Measurements from ENCODE around the gene PAX8.

The PAX8 gene

GRCh38 chr2:113219889-113220641 lies 58.7 kb downstream of the PAX8 start:
- DNase-seq, result no peak

- no peak for DNase-seq
Measured at GRCh38 chr2:113219525-113219888, 59.2 kb downstream of the PAX8 start.

- no peak for DNase-seq
Measured at GRCh38 chr2:113219092-113219441, 59.7 kb downstream of the PAX8 start.

GRCh38 chr2:113218283-113219091 lies 60.2 kb downstream of the PAX8 start:
- no peak for DNase-seq

GRCh38 chr2:113217455-113218282 lies 61.1 kb downstream of the PAX8 start:
- no peak for DNase-seq

GRCh38 chr2:113216891-113217454 lies 61.7 kb downstream of the PAX8 start:
- no peak for DNase-seq

- DNase-seq, result no peak
Measured at GRCh38 chr2:113216321-113216720, 62.4 kb downstream of the PAX8 start.

- no peak for DNase-seq
Measured at GRCh38 chr2:113215056-113215455, 63.7 kb downstream of the PAX8 start.

- DNase-seq, result no peak
Measured at GRCh38 chr2:113214141-113214540, 64.6 kb downstream of the PAX8 start.

GRCh38 chr2:113213061-113213930 lies 65.4 kb downstream of the PAX8 start:
- DNase-seq, result no peak

- no peak for DNase-seq
Measured at GRCh38 chr2:113212245-113213060, 66.3 kb downstream of the PAX8 start.

GRCh38 chr2:113211226-113212105 lies 67.3 kb downstream of the PAX8 start:
- no peak for DNase-seq

GRCh38 chr2:113209646-113210171 lies 69.0 kb downstream of the PAX8 start:
- DNase-seq, result no peak

- DNase-seq, result no peak
Measured at GRCh38 chr2:113209011-113209645, 69.6 kb downstream of the PAX8 start.

- no peak for DNase-seq
Measured at GRCh38 chr2:113208396-113208795, 70.3 kb downstream of the PAX8 start.

- no peak for DNase-seq
Measured at GRCh38 chr2:113207021-113207420, 71.7 kb downstream of the PAX8 start.

GRCh38 chr2:113206251-113206650 lies 72.5 kb downstream of the PAX8 start:
- no peak for DNase-seq

GRCh38 chr2:113203901-113204519 lies 74.7 kb downstream of the PAX8 start:
- DNase-seq, result peak; percentile 61 to 82 (median 66)

- DNase-seq, result no peak
Measured at GRCh38 chr2:113203217-113203530, 75.5 kb downstream of the PAX8 start.
